GM12891 (cell line): ENCODE results near the gene PRC1.

Experiments
- POLR2A ChIP-seq: IDR thresholded peaks from 2 replicates; pipeline ENCODE4 v1.6.1; 2011; ENCODE audit warnings: low read depth, low read length, control low read depth
- TAF1 ChIP-seq: IDR thresholded peaks from 2 replicates; pipeline ENCODE4 v1.6.1; 2011; ENCODE audit warnings: low read depth, low read length, control low read depth

DNA sequence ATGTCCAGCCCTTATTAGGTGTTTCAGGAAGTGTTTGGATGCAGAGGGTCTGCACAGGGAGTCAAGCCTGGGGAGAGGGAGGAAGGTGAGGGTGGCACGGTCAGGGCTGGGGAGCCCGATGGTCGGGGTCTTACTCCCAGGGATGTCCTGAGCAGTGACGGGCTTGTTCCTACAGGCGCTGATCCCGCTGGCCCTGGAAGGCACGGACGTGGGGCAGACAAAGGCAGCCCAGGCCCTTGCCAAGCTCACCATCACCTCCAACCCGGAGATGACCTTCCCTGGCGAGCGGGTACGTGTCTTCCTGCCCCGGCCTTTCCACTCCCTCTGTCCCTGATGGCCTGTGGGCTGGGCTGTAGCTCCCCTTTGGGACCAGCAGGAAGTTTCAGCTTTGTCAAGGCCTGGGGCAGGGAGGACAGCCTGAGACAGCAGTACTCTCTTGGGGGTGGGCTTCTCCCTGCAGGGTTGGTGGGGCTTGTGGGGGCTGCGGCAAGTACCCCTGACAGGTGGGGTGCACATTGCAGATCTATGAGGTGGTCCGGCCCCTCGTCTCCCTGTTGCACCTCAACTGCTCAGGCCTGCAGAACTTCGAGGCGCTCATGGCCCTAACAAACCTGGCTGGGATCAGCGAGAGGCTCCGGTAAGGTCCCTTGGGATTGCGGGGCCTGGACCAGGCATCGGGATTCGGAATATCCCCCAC, 44.2 kb downstream of the PRC1 start:
- TF ChIP-seq TAF1 (no peak), POLR2A (no peak)
